Hepatocyte (in vitro differentiated cells): ENCODE measurements around the gene KRTAP10-3. TPM values are rescaled to one million over a fixed set of nuclear protein-coding genes. Genes with fewer than 3 reads are reported as not detected.

Experiments used
- DNase-seq: peaks from one replicate; pipeline ENCODE4 v3.0.0-alpha.2; 2016; ENCODE audit warnings: low spot score
- H2AFZ ChIP-seq: fragments of 200-600 bp; sonication (generic); 2 replicates; pipeline ENCODE4 v1.6.0; 2016; ENCODE audit warnings: antibody characterized with exemption, mild to moderate bottlenecking
- H3K27ac ChIP-seq: fragments of 200-600 bp; sonication (generic); 2 replicates; pipeline ENCODE4 v1.5.1; 2016; ENCODE audit warnings: mild to moderate bottlenecking
- H3K27me3 ChIP-seq: fragments of 200-600 bp; sonication (generic); 2 replicates; pipeline ENCODE4 v1.6.1; 2016
- H3K36me3 ChIP-seq: fragments of 200-600 bp; sonication (generic); replicated peaks from 2 replicates; pipeline ENCODE4 v1.5.1; 2016; ENCODE audit warnings: low read depth; ENCODE audit not compliant: insufficient read depth
- H3K4me1 ChIP-seq: fragments of 200-600 bp; sonication (generic); 2 replicates; pipeline ENCODE4 v1.5.1; 2016; ENCODE audit warnings: mild to moderate bottlenecking, moderate library complexity; ENCODE audit not compliant: insufficient read depth
- H3K4me2 ChIP-seq: fragments of 200-600 bp; sonication (generic); 2 replicates; pipeline ENCODE4 v1.6.0; 2016
- H3K4me3 ChIP-seq: fragments of 200-600 bp; sonication (generic); 2 replicates; pipeline ENCODE4 v1.5.1; 2016; ENCODE audit warnings: mild to moderate bottlenecking
- H3K79me2 ChIP-seq: fragments of 200-600 bp; sonication (generic); 2 replicates; pipeline ENCODE4 v1.6.0; 2017; ENCODE audit warnings: mild to moderate bottlenecking
- H3K9me2 ChIP-seq: fragments of 200-600 bp; sonication (generic); replicated peaks from 2 replicates; pipeline ENCODE4 v1.6.0; 2017; ENCODE audit warnings: mild to moderate bottlenecking; ENCODE audit not compliant: insufficient read depth
- H3K9me3 ChIP-seq: fragments of 200-600 bp; sonication (generic); 2 replicates; pipeline ENCODE4 v1.5.1; 2016; ENCODE audit warnings: low read depth, mild to moderate bottlenecking
- H4K20me1 ChIP-seq: fragments of 200-600 bp; sonication (generic); 2 replicates; pipeline ENCODE4 v1.6.0; 2016; ENCODE audit warnings: mild to moderate bottlenecking; ENCODE audit not compliant: insufficient read depth, poor library complexity, severe bottlenecking
- EZH2 ChIP-seq: fragments of 200-600 bp; sonication (generic); IDR thresholded peaks from 2 replicates; pipeline ENCODE4 v1.6.1; 2016; ENCODE audit warnings: antibody characterized with exemption, mild to moderate bottlenecking, borderline replicate concordance
- EZH2phosphoT487 ChIP-seq: fragments of 200-600 bp; sonication (generic); IDR thresholded peaks from one replicate; pipeline ENCODE4 v1.6.1; 2018; ENCODE audit warnings: antibody characterized with exemption, mild to moderate bottlenecking, low read depth, moderate library complexity; ENCODE audit not compliant: unreplicated experiment, severe bottlenecking
- WGBS: methylation state at CpG from one replicate; pipeline ENCODE4 v1.1.6; 2016; ENCODE audit warnings: low lambda C conversion rate; ENCODE audit errors: missing lambda C conversion rate; 5-methylcytosine and 5-hydroxymethylcytosine counted together
- polyA plus RNA-seq: library from polyadenylated mRNA; unstranded; fragments of >200 nt; fragmentation: Nextera tagmentation; extraction: Ambion mirVana; gene quantifications from 2 replicates; pipeline ENCODE4 v1.2.1, GENCODE V29; 2016
- total RNA-seq: library from RNA; depleted of rRNA; stranded (reverse); fragments of >200 nt; gene quantifications from 2 replicates; pipeline ENCODE4 v1.2.3, GENCODE V29; 2014
- TF ChIP-seq, protein P1 (sequence below): fragments of 200-600 bp; sonication (generic); IDR thresholded peaks from 2 replicates; pipeline ENCODE4 v1.5.1; 2016; ENCODE audit warnings: antibody characterized with exemption, mild to moderate bottlenecking; ENCODE audit not compliant: poor library complexity

Gene KRTAP10-3
- total and polyA plus RNA-seq, 2 experiments from 2014 or later: not detected

DNA sequence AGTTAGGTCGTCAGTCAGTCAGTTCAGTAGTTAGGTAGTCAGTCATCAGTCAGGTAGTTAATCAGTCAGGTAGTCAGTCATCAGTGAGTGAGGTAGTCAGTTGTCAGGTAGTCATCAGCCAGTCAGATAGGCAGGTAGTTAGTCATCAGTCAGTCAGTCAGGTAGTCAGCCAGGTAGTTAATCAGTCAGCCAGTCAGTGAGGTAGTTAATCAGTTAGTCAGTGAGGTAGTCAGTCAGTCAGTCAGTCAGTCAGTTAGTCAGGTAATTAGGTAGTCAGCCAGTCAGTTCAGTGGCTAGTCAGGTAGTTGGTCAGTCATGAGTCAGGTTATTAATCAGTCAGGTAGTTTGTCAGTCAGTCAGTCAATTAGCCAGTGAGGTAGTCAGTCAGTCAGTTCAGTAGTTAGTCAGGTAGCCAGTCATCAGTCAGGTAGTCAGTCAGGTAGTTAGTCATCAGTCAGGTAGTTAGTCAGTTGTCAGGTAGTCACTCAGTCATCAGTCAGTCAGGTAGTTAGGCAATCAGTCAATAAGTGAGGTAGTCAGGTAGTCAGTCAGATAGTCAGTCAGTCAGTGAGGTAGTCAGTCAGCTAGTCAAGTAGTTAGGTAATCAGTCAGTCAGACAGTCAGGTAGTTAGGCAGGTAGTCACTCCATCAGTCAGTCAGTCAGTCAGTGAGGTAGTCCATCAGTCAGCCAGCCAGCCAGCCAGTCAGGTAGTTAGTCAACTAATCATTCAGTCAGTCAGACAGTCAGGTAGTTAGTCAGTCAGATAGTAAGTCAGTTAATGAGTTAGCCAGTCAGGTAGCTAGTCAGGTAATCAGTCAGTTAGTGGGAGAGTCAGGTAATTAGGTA, 34.8 kb downstream of the KRTAP10-3 start:
- 88% methylated on average over 1 of the region's 1 CpG for WGBS
- Histone ChIP-seq H2AFZ (no peak overlapping the region), H4K20me1 (no peaks in the 10 kb centered on the region), H3K27me3 (no peaks in the 10 kb centered on the region), H3K9me2 (no peaks in the 10 kb centered on the region), H3K4me2 (no peak overlapping the region), H3K4me1 (no peaks in the 10 kb centered on the region), H3K79me2 (no peaks in the 10 kb centered on the region), H3K9me3 (no peaks in the 10 kb centered on the region), H3K27ac (no peak overlapping the region), H3K36me3 (no peaks in the 10 kb centered on the region), H3K4me3 (no peak overlapping the region)
- TF ChIP-seq, protein P1, sequence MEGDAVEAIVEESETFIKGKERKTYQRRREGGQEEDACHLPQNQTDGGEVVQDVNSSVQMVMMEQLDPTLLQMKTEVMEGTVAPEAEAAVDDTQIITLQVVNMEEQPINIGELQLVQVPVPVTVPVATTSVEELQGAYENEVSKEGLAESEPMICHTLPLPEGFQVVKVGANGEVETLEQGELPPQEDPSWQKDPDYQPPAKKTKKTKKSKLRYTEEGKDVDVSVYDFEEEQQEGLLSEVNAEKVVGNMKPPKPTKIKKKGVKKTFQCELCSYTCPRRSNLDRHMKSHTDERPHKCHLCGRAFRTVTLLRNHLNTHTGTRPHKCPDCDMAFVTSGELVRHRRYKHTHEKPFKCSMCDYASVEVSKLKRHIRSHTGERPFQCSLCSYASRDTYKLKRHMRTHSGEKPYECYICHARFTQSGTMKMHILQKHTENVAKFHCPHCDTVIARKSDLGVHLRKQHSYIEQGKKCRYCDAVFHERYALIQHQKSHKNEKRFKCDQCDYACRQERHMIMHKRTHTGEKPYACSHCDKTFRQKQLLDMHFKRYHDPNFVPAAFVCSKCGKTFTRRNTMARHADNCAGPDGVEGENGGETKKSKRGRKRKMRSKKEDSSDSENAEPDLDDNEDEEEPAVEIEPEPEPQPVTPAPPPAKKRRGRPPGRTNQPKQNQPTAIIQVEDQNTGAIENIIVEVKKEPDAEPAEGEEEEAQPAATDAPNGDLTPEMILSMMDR: no peak
- TF ChIP-seq EZH2 (no peak), EZH2phosphoT487 (no peak)
- DNase-seq: no peak

DNA sequence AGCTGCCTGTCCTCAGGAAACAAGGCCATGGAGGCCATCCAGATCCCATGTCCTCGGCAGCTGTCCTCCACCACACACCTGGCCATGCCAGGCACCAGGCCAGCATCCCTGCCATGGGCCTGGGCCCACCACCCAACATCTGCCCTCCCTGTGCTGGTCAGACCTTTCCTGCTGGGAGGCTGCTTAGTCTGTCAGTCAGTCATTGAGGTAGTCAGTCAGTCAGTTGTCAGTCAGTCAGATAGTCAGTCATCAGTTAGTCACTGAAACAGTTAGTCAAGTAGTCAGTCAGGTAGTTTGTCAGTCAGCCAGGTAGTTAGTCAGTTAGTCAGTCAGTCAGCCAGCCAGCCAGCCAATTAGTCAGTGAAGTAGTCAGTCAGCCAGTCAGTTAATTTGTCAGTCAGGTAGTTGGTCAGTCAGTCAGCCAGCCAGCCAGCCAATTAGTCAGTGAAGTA, 35.8 kb downstream of the KRTAP10-3 start:
- no peak for DNase-seq
- Histone ChIP-seq H2AFZ (no peak overlapping the region), H3K4me2 (no peak overlapping the region), H4K20me1 (no peaks in the 10 kb centered on the region), H3K9me2 (no peaks in the 10 kb centered on the region), H3K27me3 (no peaks in the 10 kb centered on the region), H3K9me3 (no peaks in the 10 kb centered on the region), H3K4me3 (no peak overlapping the region), H3K4me1 (no peaks in the 10 kb centered on the region), H3K36me3 (no peaks in the 10 kb centered on the region), H3K79me2 (no peaks in the 10 kb centered on the region), H3K27ac (no peak overlapping the region)
- TF ChIP-seq EZH2phosphoT487: no peak
- TF ChIP-seq, protein P1: no peak
- TF ChIP-seq EZH2: no peak
- 77% methylated on average over 1 of the region's 1 CpG for WGBS

DNA sequence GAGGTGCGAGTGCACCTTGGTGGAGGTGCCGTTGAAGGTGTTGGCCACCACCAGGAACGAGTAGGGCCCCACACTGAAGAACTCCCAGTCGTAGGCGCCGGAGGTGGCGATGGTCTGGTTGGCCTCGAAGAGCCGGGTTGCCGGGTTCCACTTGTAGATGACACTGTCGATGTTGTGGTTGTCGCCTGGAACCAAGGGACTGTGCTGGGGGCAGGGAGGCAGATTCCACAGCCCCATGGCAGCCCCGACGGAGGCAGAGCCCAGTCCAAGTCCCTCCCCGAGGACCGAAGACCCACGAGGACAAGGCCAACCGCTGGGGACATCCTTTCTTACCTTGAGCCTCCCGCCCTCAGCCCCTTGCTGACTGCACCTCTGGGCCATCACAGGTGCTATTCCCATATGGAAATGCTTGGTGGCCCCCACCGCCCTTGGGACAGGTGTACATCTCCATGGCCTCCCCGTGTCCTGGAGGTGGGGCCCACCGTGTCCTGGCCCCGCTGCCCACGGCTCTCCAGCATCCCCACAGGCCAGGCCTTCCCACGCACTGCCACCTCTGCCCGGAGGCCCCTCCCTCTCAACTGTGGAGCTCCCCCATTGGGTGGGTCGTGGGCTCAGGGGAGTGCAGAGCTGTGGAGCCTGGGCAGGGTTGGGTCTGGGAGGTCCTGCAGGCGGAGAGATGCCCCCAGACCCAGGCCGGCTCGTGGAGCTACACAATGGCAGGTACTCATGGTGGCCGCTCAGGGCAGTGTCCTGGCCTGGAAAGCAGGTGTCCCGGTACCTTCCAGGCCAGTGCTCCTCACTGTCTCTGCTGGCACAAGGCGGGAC, 36.5 kb downstream of the KRTAP10-3 start:
- H3K4me3 ChIP-seq: no peak overlapping the region
- H3K36me3 ChIP-seq: no peaks in the 10 kb centered on the region
- no peak overlapping the region for H2AFZ ChIP-seq
- no peaks in the 10 kb centered on the region for H3K9me3 ChIP-seq
- H3K9me2 ChIP-seq: no peaks in the 10 kb centered on the region
- WGBS: 92% methylated on average over 30 of the region's 33 CpGs
- TF ChIP-seq, protein P1: no peak
- TF ChIP-seq EZH2: no peak
- TF ChIP-seq EZH2phosphoT487: no peak
- H4K20me1 ChIP-seq: no peaks in the 10 kb centered on the region
- H3K4me2 ChIP-seq: no peak overlapping the region
- H3K27ac ChIP-seq: no peak overlapping the region
- H3K79me2 ChIP-seq: no peaks in the 10 kb centered on the region
- H3K27me3 ChIP-seq: no peaks in the 10 kb centered on the region
- no peak for DNase-seq
- no peaks in the 10 kb centered on the region for H3K4me1 ChIP-seq
